SKM-1 (cell line): ENCODE measurements around the gene ITPR1.
A peak's percentile ranks its signal among the peaks of the same experiment; 100 is the strongest.

ENCODE experiments used
- DNase-seq: peaks from one replicate; lab custom pipeline; 2025; ENCODE audit not compliant: unreplicated experiment; lab: John Stamatoyannopoulos, UW

Gene ITPR1

DNA sequence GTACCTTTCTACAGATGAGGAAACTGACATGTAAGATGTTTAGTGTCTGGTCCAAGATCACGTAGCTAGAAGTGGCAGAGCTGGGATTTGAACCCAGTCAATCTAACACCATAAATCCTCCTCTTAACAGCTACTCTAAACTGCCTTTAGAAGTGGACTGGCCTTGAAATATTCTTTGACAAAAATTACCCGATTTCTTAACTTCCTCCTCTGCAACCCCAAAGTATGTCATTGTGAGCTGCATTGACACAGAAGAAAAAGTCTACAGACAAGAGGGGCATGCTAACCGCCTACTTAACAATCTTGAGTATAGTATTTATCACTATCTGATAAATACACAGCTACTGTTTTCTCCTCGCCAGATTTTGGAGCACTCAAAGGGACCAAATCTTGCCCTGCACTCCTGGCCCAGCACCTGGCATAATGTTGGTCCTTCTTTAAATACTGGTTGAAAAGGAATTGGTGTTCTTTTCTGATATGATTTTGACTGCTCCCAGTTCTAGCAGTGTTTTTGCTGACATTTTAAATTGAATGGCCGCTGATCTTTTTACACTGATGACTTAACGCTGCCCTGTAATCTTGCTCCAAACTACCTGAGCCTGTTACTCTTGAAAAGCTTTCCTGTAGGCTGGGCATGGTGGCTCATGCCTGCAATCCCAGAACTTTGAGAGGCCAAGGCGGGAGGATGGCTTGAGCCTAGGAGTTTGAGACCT, 36.9 kb downstream of the ITPR1 start:
- DNase-seq = peak; percentile 48

DNA sequence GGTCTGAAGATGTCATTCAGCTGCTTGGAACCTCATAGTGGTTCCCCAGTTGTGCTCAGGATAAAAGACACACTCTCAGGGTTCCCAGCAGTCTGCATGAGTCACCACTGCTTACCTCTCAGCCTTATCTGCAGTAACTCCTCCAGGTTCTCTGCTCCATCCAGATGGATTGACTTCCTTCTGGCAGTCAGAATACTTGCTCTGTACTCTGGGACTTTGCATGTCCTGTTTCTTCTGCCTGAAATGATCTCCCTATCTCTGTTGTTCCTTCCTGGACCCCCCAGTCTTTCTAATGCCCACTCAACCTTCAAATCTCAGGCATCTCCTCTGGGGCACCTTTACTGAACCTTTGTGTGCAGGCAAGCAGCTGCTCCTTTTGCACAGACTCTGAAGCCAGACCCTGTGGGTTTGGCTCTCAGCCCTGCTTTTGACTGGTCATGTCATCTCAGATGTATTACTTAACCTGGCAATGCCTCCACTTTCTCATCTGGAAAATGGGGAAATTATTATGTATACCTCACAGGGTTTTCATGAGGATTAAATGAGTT, 38.4 kb downstream of the ITPR1 start:
- DNase-seq = no peak

DNA sequence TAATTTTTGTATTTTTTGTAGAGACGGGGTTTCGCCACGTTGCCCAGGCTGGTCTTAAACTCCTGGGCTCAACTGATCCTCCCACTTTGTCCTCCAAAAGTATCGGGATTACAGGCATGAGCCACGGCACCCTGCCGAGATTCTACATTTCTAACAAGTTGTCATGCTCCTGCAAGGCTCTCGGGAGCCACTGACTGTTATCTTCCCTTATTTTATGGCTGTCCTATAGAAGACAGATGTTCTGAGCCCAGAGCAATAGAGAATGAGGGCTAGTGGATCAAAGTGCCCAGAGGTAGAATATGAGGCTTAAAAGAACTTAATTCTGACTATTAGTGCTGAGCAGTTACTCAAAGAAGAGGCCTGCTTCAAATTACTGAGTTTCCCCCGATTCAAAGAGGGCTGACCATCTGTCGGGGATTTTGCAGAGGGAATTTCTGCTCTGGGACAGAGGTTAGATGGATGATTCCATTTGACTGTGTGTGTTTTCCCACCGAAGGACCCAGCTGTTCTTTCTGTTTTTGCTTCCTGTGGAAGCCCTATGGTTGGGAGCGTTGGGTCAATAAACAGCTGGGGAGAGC, 39.5 kb downstream of the ITPR1 start:
- DNase-seq = no peak

DNA sequence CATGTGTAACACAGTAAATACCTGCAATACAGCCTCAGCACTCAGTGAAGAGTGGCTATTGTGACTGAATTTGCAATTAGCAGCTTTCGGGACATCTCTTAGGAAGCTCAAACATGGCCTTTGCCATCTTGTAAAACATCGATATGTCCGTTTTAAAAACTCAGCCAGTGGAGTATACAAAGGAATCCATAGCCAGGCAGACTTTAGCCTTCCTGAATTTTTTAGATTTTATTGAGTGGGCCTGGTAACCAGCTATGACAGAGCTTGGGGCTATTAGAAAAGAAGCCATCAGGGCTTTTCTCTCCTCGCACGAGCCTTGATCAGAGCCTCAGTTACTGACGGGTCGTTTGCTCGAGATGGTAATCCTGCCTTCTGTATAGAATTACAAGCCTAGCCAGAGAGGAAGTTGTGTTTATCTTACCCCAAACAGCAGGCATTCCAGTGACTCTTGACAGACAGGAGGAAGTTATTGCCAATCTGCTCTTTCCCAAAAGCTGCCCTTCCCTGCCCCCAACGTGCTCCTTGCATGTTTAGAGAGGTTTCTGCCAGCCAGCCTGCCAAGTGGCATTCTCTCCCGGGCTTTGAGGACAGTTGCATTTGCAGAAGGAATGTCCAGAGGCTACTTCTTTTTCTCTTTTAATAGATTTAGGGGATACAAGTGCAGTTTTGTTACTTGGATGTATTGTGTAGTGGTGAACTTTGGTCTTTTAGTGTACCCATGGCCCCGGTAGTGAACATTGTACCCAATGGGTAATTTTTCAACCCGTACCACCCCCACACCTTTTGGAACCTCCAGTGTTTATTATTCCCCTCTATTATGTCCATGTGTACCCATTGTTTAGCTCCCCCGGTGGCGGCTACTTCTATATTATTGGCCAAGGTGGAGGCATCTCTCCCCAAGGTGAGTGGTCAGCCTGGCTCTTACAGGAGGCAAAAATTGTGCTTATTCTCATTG, 40.6 kb downstream of the ITPR1 start:
- peak; percentile 75 for DNase-seq

DNA sequence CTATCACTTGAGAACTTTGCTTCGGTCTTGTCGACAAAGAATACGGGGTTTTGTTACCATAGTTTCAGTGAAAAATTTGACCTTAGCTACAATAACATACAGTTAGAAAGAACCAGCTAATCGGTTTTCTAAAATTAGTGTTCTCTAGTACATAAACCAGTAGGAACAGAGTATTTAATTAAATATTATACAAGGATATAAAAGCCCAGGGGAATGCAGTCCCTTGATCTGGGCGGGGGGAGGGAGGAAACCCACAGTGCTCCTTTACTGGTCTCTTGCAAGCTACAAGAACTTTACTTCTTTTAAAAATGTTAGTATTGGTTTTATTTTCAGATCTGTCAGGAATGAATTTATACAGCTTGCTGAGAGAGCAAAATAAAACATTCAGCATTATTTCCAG, 41.8 kb downstream of the ITPR1 start:
- DNase-seq = no peak

DNA sequence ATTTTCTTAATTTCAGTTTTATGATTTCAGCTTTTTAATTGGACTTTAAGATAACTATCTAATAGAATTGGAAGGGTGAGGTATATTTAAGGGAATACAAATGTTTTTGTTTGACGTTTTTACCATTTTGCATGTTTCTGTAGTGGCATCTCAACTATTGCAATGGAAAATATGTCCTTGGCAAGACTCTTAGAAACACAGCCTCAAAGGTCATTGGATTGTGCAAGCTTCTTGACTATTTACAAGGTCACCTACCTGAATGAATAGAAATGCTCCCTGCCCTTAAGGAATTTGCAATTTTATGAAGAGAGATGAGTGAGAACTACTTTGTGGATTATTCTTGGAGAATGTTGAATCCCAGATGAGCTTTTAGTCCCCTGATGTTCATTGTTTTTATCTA, 43.1 kb downstream of the ITPR1 start:
- DNase-seq = no peak

DNA sequence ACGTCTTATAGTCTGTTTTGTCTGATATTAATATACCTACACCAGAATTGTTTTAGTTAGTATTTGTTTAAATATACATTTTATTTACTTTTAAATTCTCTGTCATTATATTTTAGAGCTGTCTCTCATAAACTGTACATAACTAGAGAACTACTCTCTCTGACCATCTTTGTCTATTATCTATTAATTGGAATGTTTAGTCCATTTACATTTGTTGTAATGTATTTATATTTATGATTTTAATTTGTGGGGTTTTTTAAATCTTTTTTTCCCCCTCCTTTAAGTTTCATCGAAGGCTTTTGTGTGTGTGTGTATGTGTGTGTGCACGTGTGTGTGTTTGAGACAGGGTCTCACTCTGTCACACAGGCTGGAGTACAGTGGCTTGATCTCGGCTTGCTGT, 47.1 kb downstream of the ITPR1 start:
- no peak for DNase-seq

DNA sequence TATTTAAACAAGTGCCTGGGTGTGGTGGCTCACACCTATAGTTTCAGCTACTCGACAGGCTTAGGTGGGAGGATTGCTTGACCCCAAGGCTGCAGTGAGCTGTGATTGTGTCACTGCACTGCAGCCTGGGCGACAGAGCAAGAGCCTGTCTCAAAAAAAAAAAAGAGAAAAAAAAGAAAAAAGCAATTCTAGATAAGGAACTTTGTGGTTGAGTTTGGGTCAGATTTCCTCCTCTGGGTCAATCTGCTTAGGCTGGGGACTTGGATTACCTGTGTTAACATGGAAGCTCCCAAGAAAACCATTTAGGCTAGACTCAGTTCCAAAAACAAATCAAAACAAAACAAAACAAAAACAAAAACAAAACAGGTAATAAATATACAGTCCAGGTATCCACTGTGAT, 50.0 kb downstream of the ITPR1 start:
- DNase-seq = no peak

DNA sequence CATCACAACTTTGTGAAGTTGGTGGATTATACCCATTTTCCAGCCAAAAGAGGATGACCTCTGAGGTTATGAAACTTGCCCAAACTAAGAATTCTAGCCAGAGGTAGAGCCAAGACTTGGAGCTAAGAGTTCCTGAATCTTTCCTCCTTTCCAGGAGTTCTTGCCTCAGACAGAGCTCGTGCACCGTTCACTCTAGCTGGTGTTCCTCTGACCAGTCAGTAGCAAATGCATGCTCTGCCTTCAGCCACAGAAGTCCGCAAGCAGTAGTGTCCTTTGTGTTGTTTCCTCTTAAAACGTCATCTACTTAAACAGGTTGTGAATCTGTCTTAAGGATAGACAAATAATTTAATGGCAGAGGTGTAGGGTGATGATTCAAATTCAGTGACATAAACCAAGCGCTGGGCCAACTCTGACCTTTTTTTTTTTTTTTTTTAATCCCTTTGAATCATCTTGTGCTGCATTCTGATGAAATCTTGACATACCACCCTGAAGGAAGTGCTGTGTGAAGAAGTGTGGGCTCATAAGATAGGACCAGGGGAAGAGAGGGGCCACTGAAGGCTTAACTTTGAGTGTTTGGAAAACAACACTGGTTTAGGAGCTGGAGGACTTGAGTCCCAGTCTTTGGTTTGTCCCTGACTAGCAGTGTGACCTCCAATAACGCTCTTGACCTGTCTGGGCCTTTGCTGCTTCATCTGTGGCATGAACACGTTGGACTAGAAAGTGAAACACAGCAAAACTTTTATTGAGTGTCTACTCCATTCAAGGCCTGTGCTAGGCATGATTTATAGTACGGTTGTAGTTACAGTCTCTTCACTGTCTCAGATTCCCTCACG, 53.4 kb downstream of the ITPR1 start:
- DNase-seq = no peak

DNA sequence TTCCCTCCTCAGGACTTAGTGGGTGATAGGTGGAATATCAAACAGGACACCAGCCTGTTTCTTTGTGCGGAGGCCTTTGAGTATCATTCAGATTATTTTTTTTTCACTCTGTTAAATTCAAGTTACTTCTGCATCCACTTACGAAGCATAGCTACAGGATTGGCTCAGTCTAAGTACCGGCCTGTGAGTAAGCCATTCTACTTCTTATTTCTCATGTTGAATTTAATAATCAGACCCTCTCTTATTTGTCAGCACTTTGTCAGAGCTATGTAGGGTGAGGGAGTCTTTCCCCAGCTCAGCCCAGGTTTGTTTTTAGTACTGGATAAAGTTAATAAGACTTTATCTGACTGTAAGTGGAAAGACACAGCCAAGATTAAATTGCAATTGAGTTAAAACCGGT, 54.7 kb downstream of the ITPR1 start:
- no peak for DNase-seq

DNA sequence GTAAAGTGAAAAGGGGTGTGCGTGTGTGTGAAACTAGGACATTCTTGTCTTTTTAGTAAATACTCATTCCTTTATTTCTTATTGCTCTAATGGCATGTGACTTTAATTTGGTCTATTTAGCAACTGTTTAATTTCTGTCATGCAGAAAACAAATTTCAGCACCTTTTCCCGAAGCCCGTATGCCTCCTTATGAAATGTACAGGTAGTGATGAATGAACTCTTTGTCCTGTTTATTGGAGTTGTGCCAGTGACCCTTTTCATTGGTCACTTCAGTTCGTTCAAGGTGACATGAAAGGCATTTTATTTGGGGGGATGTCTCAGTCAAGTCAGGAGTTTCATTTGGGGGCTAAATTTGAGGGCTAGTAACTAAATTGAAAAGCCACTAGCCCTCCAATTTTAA, 55.2 kb downstream of the ITPR1 start:
- DNase-seq = no peak

DNA sequence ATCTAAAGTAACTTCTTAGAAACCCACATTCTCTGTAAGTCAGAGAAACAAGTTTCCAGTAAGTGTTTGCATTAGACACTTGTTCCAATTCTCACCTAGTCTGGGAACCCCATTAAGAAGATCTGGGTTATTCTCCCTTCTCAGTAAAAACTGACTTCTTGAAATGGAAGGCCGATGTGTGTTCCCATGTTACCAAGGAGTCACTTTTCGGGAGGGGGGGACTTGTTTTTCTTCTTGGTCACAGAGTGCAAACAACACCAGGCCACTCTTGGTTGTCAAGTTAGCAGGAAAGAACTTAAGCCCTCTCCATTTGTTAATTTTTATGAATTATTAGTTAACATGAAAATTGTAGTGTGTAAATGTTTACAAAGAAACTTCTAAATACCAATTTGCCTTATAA, 55.6 kb downstream of the ITPR1 start:
- DNase-seq = no peak

DNA sequence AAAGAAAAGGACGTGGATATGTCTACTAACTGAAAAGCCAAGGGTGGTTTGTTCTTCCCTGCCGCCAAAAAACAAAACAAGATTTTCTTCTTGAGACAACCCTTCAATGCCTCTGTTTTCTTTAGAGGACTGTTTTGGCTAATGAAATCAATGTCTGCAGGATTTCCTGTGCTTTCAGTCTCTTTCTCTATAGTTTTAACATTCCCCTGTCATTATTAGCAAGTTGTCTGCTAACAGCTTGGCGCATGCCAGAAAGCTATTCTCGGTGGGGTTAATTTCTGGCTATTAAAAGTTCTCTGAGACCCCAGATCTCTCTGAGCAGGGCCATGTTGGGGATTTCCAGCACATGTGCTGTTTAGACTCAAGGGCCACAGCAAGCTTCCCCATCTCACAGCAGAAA, 56.7 kb downstream of the ITPR1 start:
- DNase-seq = no peak

DNA sequence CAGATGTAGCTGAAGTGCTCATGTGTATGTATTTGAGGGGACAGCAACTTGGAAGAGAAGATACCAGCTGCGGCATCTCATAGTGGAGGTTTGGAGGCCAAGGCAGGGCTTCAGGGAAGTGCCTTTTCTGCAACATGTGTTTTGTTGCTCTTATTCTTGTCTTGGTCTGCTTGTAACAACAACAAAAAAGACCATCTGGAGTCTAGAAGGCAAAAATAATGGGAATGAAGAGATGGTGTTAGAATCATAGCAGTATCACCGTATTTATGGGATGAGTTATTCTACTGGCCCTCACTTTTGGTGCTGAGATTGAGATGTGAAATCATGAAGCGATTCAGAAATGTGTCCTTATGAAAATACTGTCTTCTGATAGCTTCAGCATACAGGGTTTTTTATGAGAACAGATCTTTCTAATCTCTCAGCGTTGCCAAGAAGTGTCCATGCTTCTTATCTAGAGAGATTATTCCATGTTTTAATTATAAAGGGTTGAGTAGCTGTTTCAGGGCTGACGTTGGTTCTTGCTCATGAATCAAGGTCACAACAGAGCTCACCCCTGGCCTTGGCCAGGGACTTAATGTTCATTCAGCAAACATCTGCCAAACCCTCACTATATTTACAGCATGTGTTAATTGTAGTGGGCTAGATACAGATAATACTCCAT, 58.0 kb downstream of the ITPR1 start:
- no peak for DNase-seq

DNA sequence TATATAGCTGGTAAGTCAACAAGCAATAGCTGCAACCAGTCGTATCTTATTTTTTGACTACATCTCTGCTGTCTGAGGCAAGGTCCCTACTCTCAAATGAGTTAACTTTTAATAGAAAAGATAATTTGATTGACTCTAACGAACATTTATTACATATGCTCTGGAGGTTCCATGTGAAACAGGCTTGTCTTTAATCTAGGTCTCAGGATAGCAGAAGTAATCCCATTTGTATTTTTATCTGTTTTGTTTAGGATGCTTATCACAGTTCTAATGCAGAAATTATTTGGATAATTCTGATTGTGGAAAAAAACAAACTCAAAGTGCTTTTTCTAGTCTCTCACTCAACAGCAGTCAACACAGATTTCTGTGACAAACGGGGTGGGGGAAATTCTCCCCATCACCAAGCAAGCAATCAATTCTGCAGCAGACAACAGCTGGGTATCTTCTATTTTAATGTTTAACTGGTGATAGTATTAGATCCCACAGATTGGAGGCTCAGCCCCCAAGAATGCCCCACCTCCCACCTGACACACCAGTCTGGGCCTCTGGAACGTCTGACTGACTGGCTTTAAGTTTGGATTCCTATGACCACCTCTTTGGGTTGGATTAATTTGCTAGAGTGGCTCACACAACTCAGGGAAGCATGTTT, 58.8 kb downstream of the ITPR1 start:
- no peak for DNase-seq

DNA sequence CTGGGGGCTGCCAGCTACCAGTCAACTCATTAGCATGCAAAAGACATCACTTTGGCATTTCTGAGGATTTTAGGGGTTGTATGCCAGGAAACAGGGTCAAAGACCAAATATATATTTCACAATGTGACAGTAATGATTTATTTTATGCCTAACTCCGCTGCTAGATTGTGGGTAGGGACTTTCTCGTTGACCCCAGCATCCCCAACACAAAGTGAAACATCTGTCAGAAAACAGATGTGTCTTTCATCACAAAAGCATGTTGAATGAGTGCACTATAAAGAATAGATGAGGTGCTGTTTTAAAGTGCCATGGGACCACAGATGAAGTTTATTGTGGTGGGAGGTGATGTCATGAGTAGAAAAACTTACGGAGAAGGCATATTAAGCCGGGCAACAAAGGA, 59.7 kb downstream of the ITPR1 start:
- no peak for DNase-seq

DNA sequence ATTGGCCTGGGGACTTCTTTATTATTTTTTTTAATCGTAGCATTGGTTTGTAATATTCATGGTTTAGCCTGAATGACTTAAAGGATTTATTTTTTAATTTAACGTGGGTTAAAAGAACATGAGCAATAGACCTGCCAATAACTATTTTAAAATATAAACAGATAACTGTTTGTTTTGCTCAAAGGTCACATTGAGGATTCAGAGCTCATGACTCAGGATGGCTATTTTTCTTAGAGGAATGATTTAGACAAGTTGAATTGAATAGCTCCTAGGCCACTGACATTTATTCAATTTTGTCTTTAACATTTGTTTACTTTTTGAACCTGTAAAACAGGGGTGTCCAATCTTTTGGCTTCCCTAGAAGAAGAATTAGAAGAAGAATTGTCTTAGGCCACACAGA, 68.5 kb downstream of the ITPR1 start:
- no peak for DNase-seq

DNA sequence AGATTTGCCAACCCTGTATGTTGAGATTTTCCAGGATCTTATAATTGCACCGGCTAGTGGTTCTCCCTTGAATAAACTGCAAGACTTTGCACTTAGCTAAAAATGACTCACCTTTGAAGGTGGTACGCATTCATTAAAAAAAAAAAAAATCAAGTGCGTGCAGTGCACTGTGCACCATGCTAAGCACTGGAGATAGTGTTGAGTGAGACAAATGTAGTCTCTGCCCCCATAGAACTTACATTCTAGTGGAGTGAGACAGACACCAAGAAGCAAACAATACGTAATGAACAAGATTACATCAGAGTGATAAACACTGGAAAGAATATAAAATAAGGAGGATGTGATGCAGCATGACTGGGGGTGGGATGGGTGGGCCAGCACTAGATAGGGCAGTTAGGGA, 69.4 kb downstream of the ITPR1 start:
- DNase-seq = no peak

DNA sequence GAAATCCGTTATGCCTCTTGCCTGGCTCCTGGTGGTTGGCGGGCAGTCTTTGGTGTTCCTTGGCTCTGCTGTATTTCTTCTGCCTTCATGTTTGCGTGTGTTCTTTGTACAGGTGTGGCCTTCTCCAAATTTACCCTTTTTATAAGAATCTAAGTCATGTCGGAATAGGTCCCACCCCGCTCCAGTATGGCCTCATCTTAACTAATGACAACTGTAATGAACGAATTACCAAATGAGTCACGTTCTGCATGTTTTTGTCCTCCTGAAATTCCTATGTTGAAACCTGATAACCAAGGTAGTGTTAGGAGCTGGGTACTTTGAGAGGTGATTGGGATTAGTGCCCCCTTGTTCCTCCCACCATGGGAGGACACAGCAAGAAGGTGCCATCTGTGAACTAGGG, 71.1 kb downstream of the ITPR1 start:
- DNase-seq = no peak
